Umbilical cord (tissue), 2 donors: ENCODE data around the gene ZIC5. TPM values are rescaled to one million over a fixed set of nuclear protein-coding genes. Genes with fewer than 3 reads are reported as not detected.

Experiments used
- DNase-seq: peaks from one replicate; pipeline ENCODE4 v3.0.0-alpha.2; 2015; ENCODE audit warnings: low spot score
- total RNA-seq: library from RNA; depleted of rRNA; stranded (reverse); fragments of >200 nt; gene quantifications from one replicate; pipeline ENCODE4 v1.2.3, GENCODE V29; 2014; ENCODE audit warnings: low replicate concordance; ENCODE audit not compliant: insufficient read depth

Gene ZIC5
- total RNA-seq, 1 donor from 2014 or later = 2.4 TPM

DNA sequence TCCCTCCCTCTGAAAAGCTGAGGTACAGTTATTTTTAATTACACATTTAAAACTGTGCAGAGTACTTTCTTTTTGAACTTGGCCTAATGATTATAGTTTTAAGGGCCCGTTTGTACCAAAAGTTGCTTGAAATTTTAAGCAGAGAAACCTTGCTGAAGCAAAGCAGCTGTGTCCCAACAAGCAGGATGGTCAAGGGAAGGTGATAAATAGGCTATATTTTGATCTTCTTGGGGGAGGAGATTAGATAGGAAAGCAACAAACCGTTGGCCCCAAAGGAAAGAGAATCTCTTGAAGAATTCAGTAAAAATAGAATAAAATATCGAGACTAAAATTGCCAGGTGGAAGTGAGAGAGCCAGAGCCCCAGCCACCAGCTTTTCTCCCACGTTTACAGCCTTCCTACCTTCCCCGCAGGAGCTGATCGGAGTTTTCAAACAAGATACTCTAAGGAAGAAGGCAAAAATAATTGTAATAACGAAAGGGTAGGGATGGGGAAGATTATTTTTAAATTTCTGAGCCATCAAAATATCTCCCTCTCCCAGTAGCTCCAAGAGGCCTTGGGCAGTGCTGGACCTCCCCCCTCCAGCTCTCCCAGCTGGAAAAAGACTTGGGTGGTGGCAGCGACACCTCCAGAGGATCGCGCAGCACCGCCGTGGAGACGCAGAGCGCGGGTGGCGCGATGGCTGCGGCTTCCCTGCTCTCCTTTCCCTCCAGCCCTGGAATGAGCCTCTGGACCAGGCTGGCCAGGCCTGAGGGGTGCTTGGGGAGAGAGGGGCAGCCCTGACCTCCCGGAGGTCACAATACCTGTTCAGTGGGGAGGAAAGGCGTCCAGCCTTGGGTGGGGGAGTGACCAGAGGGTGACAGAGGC lies 15.8 kb upstream of the ZIC5 start:
- DNase-seq = no peak

GRCh38 chr13:99986741-99987140 lies 15.2 kb upstream of the ZIC5 start:
- DNase-seq = no peak

GRCh38 chr13:99985886-99986527 lies 14.4 kb upstream of the ZIC5 start:
- no peak for DNase-seq

- DNase-seq = no peak
Observed at GRCh38 chr13:99985241-99985874, 13.8 kb upstream of the ZIC5 start.

DNA sequence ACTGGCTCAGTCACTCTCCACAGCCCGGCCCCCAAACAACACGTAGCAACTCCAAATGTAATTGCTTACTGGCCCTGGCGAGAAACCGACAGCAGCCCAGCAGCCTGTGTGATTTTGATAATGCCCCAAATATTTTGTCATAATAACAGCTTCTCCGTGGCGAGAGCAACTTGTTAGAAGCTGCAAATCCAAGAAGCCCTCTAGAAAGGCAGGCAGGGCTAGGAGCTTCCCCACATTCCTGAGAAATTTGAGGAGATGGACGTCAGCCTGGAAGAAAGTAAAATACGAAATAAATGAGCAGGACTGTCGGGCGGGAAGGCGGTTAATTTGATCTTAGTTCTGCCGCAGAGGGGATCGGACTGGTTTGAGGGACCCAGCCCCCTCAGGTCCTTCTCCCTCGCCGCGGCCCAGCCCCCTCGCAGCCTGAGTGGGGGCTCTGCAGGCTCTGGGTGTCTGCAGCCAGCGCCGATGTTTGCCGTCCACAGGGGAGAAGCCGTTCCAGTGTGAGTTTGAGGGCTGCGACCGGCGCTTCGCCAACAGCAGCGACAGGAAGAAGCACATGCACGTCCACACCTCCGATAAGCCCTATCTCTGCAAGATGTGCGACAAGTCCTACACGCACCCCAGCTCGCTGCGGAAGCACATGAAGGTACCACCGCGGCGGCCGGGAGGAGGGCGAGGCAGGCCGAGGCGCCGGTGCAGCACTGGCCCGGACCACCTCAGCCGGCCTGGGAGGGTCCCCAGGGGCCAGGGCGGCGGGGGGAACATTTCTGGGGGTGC lies 13.1 kb upstream of the ZIC5 start:
- no peak for DNase-seq

GRCh38 chr13:99983499-99984401 lies 12.2 kb upstream of the ZIC5 start:
- no peak for DNase-seq

GRCh38 chr13:99982731-99983498 lies 11.3 kb upstream of the ZIC5 start:
- no peak for DNase-seq

DNA sequence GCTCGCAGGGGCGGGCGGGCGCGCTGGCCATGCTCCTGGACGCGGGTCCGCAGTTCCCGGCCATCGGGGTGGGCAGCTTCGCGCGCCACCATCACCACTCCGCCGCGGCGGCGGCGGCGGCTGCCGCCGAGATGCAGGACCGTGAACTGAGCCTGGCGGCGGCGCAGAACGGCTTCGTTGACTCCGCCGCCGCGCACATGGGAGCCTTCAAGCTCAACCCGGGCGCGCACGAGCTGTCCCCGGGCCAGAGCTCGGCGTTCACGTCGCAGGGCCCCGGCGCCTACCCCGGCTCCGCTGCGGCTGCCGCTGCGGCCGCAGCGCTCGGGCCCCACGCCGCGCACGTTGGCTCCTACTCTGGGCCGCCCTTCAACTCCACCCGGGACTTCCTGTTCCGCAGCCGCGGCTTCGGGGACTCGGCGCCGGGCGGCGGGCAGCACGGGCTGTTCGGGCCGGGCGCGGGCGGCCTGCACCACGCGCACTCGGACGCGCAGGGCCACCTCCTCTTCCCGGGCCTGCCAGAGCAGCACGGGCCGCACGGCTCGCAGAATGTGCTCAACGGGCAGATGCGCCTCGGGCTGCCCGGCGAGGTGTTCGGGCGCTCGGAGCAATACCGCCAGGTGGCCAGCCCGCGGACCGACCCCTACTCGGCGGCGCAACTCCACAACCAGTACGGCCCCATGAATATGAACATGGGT lies 10.6 kb upstream of the ZIC5 start:
- no peak for DNase-seq

DNA sequence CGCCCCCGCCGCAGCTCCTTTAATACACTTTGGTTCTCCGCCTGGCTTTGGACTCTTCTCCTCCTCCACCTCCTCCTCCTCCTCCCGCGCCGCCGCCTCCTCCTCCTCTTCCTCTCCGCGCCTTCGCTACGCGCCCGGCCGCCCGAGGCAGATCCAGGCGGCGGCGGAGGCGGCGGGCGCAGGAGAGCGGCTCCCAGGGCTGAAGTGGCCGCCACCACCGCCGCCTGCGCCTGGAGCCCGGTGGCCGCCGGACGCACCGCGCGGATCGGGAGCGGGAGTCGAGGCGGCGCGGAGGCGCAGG lies 10.1 kb upstream of the ZIC5 start, which contains the start of gene ZIC2:
ZIC2 (plus strand) TSS at position 50 of the 301 bp plus-strand sequence. CDS start 281 bp downstream, outside the sequence.
- DNase-seq = no peak

DNA sequence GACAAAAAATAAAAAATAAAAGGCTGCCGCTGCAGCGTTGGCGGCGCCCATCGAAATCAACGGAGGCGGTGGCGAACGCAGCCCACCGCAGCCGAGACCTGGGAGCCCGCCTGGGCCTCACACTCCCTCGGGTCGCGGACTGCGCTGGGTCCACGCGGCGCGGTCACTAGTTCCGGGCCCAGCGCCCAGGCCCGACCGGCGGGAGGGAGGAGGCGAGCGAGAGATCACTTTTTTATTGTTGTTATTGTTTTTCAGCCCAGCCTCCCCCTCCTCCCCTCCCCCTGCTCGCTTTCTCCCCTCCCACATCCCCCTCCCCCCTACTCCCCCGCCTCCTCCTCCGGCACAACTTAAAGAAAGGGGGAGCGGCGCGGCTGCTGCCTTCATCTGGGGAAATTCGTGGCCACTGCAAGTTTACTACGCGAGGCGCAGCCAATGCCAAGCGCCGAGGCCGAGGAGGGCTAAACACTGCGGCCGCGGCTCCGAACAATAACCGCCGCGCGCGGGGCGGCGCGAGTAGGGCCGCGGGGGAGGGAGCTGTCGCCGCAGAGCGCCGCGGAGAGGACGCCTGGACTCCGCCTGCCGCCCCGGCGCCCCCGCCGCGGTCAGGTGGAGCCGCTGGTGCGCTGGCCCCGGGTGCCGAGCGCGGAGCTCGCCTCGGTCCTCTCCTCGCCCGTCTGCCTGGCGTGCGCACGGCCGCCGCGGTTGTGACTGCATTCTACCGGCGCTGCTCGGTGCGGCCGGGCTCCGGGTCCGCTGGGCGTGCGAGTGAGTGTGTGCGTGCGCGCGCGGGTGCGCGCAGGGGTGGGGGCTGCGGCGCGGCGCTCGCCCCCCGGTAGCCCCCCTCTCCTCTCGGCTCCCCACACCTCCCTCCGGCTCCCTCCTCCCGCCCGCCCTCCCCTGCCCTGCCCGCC lies 9.5 kb upstream of the ZIC5 start:
- DNase-seq = no peak

GRCh38 chr13:99980201-99980823 lies 8.7 kb upstream of the ZIC5 start:
- peak; percentile 59 for DNase-seq

GRCh38 chr13:99979453-99980200 lies 8.1 kb upstream of the ZIC5 start:
- DNase-seq = no peak

DNA sequence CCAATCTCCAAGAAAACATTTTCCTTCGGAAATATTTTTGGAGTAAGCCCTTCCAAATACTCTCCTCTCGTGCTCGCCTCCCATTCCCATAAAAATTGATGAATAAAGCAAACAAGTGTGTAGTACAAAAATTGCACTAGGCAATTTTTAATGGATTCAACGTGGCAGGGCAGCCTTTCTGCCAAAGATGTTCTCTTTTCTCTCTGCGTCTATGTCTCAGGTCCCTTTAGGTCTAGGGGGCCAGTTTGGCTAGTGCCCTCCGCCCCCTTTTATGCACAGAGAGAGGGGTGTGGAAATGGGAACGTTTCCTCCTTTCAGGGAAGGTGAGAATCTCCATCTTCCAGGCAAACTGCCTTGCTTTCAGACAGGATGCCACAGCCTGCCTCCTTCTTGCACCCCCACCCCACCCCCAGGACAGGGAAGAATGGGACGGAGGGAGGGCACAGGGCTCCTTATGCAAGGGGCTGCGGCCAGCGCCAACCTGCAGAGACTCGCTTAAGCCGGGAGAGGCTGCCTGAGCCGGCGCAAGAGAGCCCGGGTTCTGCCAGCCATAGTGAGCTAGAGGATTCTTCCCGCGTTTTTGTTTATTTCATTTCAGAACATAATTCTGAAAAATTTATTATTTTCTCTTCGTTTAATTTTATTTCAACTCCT lies 7.4 kb upstream of the ZIC5 start:
- DNase-seq = no peak

- no peak for DNase-seq
Observed at GRCh38 chr13:99977912-99978798, 6.6 kb upstream of the ZIC5 start.

DNA sequence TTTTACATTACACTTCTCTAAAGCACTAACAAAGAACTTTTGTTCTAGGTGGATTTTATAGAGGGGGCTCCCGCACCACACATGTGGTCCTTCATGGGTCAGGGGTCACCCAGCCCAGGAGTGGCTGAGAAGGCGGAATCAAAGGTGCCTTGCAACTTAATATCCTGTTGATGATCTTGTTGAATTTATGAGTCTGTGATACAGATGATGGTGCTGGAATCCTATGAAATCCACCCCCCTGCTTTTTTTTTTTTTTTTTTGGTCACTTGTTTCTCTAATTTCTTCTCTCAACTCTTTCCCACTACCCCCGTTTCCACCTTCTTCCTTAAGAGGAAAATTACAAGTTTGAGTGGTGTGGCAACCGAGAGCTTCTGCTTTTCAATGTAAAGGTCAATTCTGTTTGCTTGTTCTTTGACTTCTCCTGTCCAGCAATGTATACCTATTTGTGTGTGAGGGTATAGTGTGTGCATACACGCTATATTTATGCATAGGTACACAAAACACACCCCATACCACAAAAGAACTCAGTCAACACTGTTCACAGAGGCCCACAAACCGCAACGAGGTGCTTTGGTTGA lies 5.9 kb upstream of the ZIC5 start:
- no peak for DNase-seq
